Endothelial cell of umbilical vein (primary cell): ENCODE results near the gene ARHGEF16. TPM values are rescaled to one million over a fixed set of nuclear protein-coding genes. Genes with fewer than 3 reads are reported as not detected.

Experiments used
- BruUV-seq: library from RNA; stranded (reverse); fragments of 400-500 nt; replicated peaks from 2 replicates; lab custom pipeline; 2021; lab: Mats Ljungman, UMichigan
- CTCF ChIA-PET: fragments of 300-600, 350-600 bp; sonication (Branson Sonifier 250); formaldehyde crosslinking; loops from one replicate; lab custom pipeline; 2021; ENCODE audit warnings: antibody characterized with exemption, inconsistent platforms; lab: Charles Lee
- POLR2A ChIA-PET: fragments of 300-600, 350-600 bp; sonication (Branson Sonifier 250); formaldehyde crosslinking; loops from one replicate; lab custom pipeline; 2021; ENCODE audit warnings: antibody characterized with exemption, inconsistent platforms; lab: Charles Lee
- DNase-seq: peaks from one replicate; pipeline ENCODE4 v3.0.0-alpha.2; 2011; ENCODE audit warnings: low read depth, low spot score
- FAIRE-seq: peaks from 2 replicates; lab custom pipeline; 2011; peaks lifted over from hg19 to GRCh38; lab: Jason Lieb, UNC
- H2AFZ ChIP-seq: 2 replicates; pipeline ENCODE4 v1.6.0; 2012; ENCODE audit warnings: low read depth, low read length, control low read depth, inconsistent platforms
- H3K27ac ChIP-seq: 2 replicates; pipeline ENCODE4 v1.5.1; 2011; ENCODE audit warnings: low read depth, mild to moderate bottlenecking, control low read depth, low read length, moderate library complexity; ENCODE audit not compliant: insufficient read depth
- H3K27me3 ChIP-seq, 2 experiments: 2 replicates each; pipeline versions ENCODE4 v1.6.0 to v1.6.1; 2011; ENCODE audit warnings: low read length in 2 of 2, mixed read lengths in 1 of 2; ENCODE audit not compliant: control insufficient read depth in 2 of 2, insufficient read depth in 2 of 2
- H3K36me3 ChIP-seq, 2 experiments: 2 replicates in 1 of 2; 3 replicates in 1 of 2; pipeline ENCODE4 v1.5.1; 2011; ENCODE audit warnings: low read length in 2 of 2, mild to moderate bottlenecking in 1 of 2, moderate library complexity in 1 of 2; ENCODE audit not compliant: control insufficient read depth in 2 of 2, insufficient read depth in 2 of 2; ENCODE audit errors: extremely low read depth in 1 of 2
- H3K4me1 ChIP-seq: 3 replicates; pipeline ENCODE4 v1.5.1; 2011; ENCODE audit warnings: mild to moderate bottlenecking, low read length; ENCODE audit not compliant: control insufficient read depth, insufficient read depth; ENCODE audit errors: extremely low read depth
- H3K4me2 ChIP-seq: 2 replicates; pipeline ENCODE4 v1.6.1; 2011; ENCODE audit warnings: low read length, control low read depth, mixed read lengths; ENCODE audit not compliant: insufficient read depth
- H3K4me3 ChIP-seq, 3 experiments: fragments of 200-600 bp in 1 of 3; sonication (generic), shearing (Covaris generic) in 1 of 3; replicated peaks in 1 of 3; 2 replicates each; pipeline ENCODE4 v1.5.1; 2011 to 2016; ENCODE audit warnings: control low read depth in 3 of 3, low read length in 3 of 3, mild to moderate bottlenecking in 2 of 3, inconsistent platforms in 1 of 3, low read depth in 1 of 3, moderate library complexity in 1 of 3; ENCODE audit not compliant: insufficient read depth in 1 of 3
- H3K79me2 ChIP-seq: 2 replicates; pipeline ENCODE4 v1.6.0; 2012; ENCODE audit warnings: low read length, inconsistent platforms; ENCODE audit not compliant: control insufficient read depth, insufficient read depth
- H3K9ac ChIP-seq: replicated peaks from 2 replicates; pipeline ENCODE3; 2011; ENCODE audit warnings: low read length, control low read depth; ENCODE audit not compliant: insufficient read depth; ENCODE audit errors: extremely low read depth
- H3K9me1 ChIP-seq: replicated peaks from 3 replicates; pipeline ENCODE4 v1.6.0; 2011; ENCODE audit warnings: mild to moderate bottlenecking, low read length; ENCODE audit not compliant: control insufficient read depth, insufficient read depth; ENCODE audit errors: extremely low read depth
- H3K9me3 ChIP-seq: replicated peaks from 2 replicates; pipeline ENCODE4 v1.5.1; 2012; ENCODE audit warnings: low read length, inconsistent platforms; ENCODE audit not compliant: control insufficient read depth, insufficient read depth
- H4K20me1 ChIP-seq: replicated peaks from 2 replicates; pipeline ENCODE3; 2011; ENCODE audit warnings: mild to moderate bottlenecking, low read length; ENCODE audit not compliant: control insufficient read depth, insufficient read depth; ENCODE audit errors: extremely low read depth
- CTCF ChIP-seq, 2 donors: IDR thresholded peaks; 1 replicate in 1 of 2; 2 replicates in 1 of 2; pipeline ENCODE4 v1.5.1; 2011; ENCODE audit warnings: low read length in 2 of 2, mild to moderate bottlenecking in 2 of 2, moderate library complexity in 2 of 2, control low read depth in 1 of 2, inconsistent platforms in 1 of 2, low read depth in 1 of 2; ENCODE audit not compliant: insufficient read depth in 1 of 2; ENCODE audit errors: extremely low read depth in 1 of 2
- EZH2 ChIP-seq: IDR thresholded peaks from 2 replicates; pipeline ENCODE4 v1.6.1; 2012; ENCODE audit warnings: borderline replicate concordance, low read depth, mild to moderate bottlenecking, moderate library complexity, low read length, inconsistent platforms; ENCODE audit not compliant: severe bottlenecking
- FOS ChIP-seq: IDR thresholded peaks from 2 replicates; pipeline ENCODE4 v1.6.1; 2011; ENCODE audit warnings: mild to moderate bottlenecking, low read length, moderate library complexity, borderline replicate concordance; ENCODE audit not compliant: insufficient read depth
- GATA2 ChIP-seq: IDR thresholded peaks from 2 replicates; pipeline ENCODE4 v1.7.0; 2011; ENCODE audit warnings: low read depth, mild to moderate bottlenecking, moderate library complexity, mixed read lengths, low read length; ENCODE audit not compliant: insufficient read length, insufficient read depth
- JUN ChIP-seq: IDR thresholded peaks from 2 replicates; pipeline ENCODE4 v1.6.1; 2011; ENCODE audit warnings: borderline replicate concordance, low read depth; ENCODE audit not compliant: insufficient read length, insufficient read depth
- MAX ChIP-seq: IDR thresholded peaks from 2 replicates; pipeline ENCODE4 v1.6.1; 2011; ENCODE audit not compliant: insufficient read depth, insufficient read length
- MYC ChIP-seq: IDR thresholded peaks from one replicate; pipeline ENCODE4 v1.6.1; 2011; ENCODE audit warnings: mild to moderate bottlenecking, low read depth, low read length
- POLR2A ChIP-seq: IDR thresholded peaks from 2 replicates; pipeline ENCODE4 v1.6.1; 2012; ENCODE audit warnings: low read depth, mild to moderate bottlenecking, control low read depth, low read length
- POLR2AphosphoS5 ChIP-seq: IDR thresholded peaks from 2 replicates; pipeline ENCODE4 v1.6.1; 2012; ENCODE audit warnings: low read depth, mild to moderate bottlenecking, control low read depth, low read length, moderate library complexity; ENCODE audit not compliant: insufficient read depth
- dilution Hi-C: fragments of 300-500 bp; cut with MboI; formaldehyde crosslinking; loops from one replicate; pipeline ENCODE4 v1.15.0; 2019; ENCODE audit warnings: low sequenced_read_pairs; ENCODE audit not compliant: extremely low pct_ligation_motif_present
- intact Hi-C: fragments of 100-400 bp; cut with micrococcal nuclease; formaldehyde crosslinking; loops from one replicate; pipeline ENCODE4 v1.10.0; 2022
- polyA plus RNA-seq, 4 experiments: library from polyadenylated mRNA; depleted of rRNA in 3 of 4; stranded (reverse) in 3 of 4; unstranded in 1 of 4; fragments of >200 nt; gene quantifications; 2 replicates each; pipeline versions ENCODE4 v1.2.1 to v1.2.3, GENCODE V29; 2011 to 2012; ENCODE audit warnings: missing spikeins in 1 of 4
- total RNA-seq: library from RNA; stranded (reverse); gene quantifications from 2 replicates; pipeline ENCODE4 v1.2.3, GENCODE V29; 2021

ARHGEF16 gene
- total and polyA plus RNA-seq, 2 donors (not counting 3 experiments of a cell fraction or from before 2014, with no cell fraction given), result 0.52 to 1.3 TPM

GRCh38 chr1:3438661-3439180 lies 15.7 kb upstream of the ARHGEF16 start:
- ChIA-PET CTCF (interaction anchor here (1.1 kb wide), 1 partner anchor 14 kb away, joined by 4 read pairs; no protein-coding TSS in a partner anchor), POLR2A (no interaction called here)
- Histone ChIP-seq H3K27ac (no peak overlapping the region), H3K4me1 (no peaks in the 10 kb centered on the region), H3K9me1 (no peaks in the 10 kb centered on the region), H3K4me3 (no peak overlapping the region), H3K79me2 (no peaks in the 10 kb centered on the region), H3K36me3 (no peaks in the 10 kb centered on the region), H4K20me1 (no peaks in the 10 kb centered on the region), H2AFZ (no peak overlapping the region), H3K27me3 (peaks cover 2% of the 10 kb centered on the region in 2 experiments), H3K9me3 (no peaks in the 10 kb centered on the region), H3K9ac (no peak overlapping the region), H3K4me2 (no peak overlapping the region)
- no peak for TF ChIP-seq MAX
- no peak for TF ChIP-seq MYC
- no peak for TF ChIP-seq EZH2
- TF ChIP-seq GATA2, result no peak
- no peak for TF ChIP-seq CTCF (IDR thresholded peaks at IDR 0.05; ENCODE audit: extremely low read depth in 1 of 2, insufficient read depth in 1 of 2, low read depth in 1 of 2, low read length in 2 of 2)
- no peak for TF ChIP-seq POLR2AphosphoS5
- no peak for TF ChIP-seq POLR2A
- no peak for TF ChIP-seq JUN
- no peak for TF ChIP-seq FOS
- no TSS peak for BruUV-seq
- FAIRE-seq (no peak), DNase-seq (no peak)
- intact Hi-C loops, result no loop called here
- dilution Hi-C loops, result no loop called here
